PC-3 (cell line): ENCODE data around the gene RSBN1L. TPM values are rescaled to one million over a fixed set of nuclear protein-coding genes. Genes with fewer than 3 reads are reported as not detected.

Experiments used
- ATAC-seq: fragments of 200-7000 bp; cut with Tn5 transposase; 2 replicates; pipeline ENCODE4 v1.9.1; 2020; ENCODE audit warnings: mild to moderate bottlenecking, moderate library complexity
- BruUV-seq: library from RNA; stranded (reverse); fragments of 400-500 nt; replicated peaks from 2 replicates; lab custom pipeline; 2021; lab: Mats Ljungman, UMichigan
- CTCF ChIA-PET: fragments of 300-600 bp; sonication (Branson Sonifier 250); formaldehyde crosslinking; loops from one replicate; lab custom pipeline; 2022; ENCODE audit warnings: antibody characterized with exemption; lab: Charles Lee
- POLR2A ChIA-PET: fragments of 300-600 bp; sonication (Branson Sonifier 250); formaldehyde crosslinking; loops from one replicate; lab custom pipeline; 2022; ENCODE audit warnings: antibody characterized with exemption; ENCODE audit not compliant: unreplicated experiment; lab: Charles Lee
- DNase-seq: peaks from one replicate; pipeline ENCODE4 v3.0.0-alpha.2; 2015
- H2AFZ ChIP-seq: fragments of 300-600 bp; sonication (generic); 2 replicates; pipeline ENCODE4 v1.6.0; 2016; ENCODE audit warnings: antibody characterized with exemption, low read length
- H3F3A ChIP-seq: fragments of 300-600 bp; sonication (generic); one replicate; pipeline ENCODE4 v1.6.0; 2017; ENCODE audit warnings: antibody characterized with exemption, low read length, control low read depth, mild to moderate bottlenecking; ENCODE audit not compliant: unreplicated experiment
- H3K27ac ChIP-seq: fragments of 300-600 bp; sonication (generic); 2 replicates; pipeline ENCODE4 v1.5.1; 2016; ENCODE audit warnings: mild to moderate bottlenecking, low read length
- H3K27me3 ChIP-seq: fragments of 300-600 bp; sonication (generic); 2 replicates; pipeline ENCODE4 v1.6.1; 2016; ENCODE audit warnings: low read length, mixed read lengths
- H3K36me3 ChIP-seq: fragments of 300-600 bp; sonication (generic); 2 replicates; pipeline ENCODE4 v1.6.1; 2016; ENCODE audit warnings: low read depth, mixed run types, low read length, mixed read lengths
- H3K4me1 ChIP-seq: fragments of 300-600 bp; sonication (generic); 2 replicates; pipeline ENCODE4 v1.5.1; 2016; ENCODE audit warnings: low read length; ENCODE audit not compliant: insufficient read depth
- H3K4me2 ChIP-seq: fragments of 300-600 bp; sonication (generic); 2 replicates; pipeline ENCODE4 v1.6.0; 2016; ENCODE audit warnings: low read length
- H3K4me3 ChIP-seq: fragments of 300-600 bp; sonication (generic); 2 replicates; pipeline ENCODE4 v1.5.1; 2016; ENCODE audit warnings: mild to moderate bottlenecking, low read length, mixed read lengths
- H3K79me2 ChIP-seq: fragments of 300-600 bp; sonication (generic); 2 replicates; pipeline ENCODE4 v1.6.1; 2017; ENCODE audit warnings: low read length, mixed read lengths
- H3K9ac ChIP-seq: fragments of 300-600 bp; sonication (generic); 2 replicates; pipeline ENCODE4 v1.6.0; 2016; ENCODE audit warnings: mild to moderate bottlenecking, low read length
- H3K9me2 ChIP-seq: fragments of 300-600 bp; sonication (generic); replicated peaks from 2 replicates; pipeline ENCODE4 v1.6.1; 2016; ENCODE audit warnings: mixed run types, low read length, mixed read lengths
- H3K9me3 ChIP-seq: fragments of 300-600 bp; sonication (generic); 2 replicates; pipeline ENCODE4 v1.6.1; 2016; ENCODE audit warnings: low read length, mixed read lengths
- H4K20me1 ChIP-seq: fragments of 300-600 bp; sonication (generic); 2 replicates; pipeline ENCODE4 v1.6.1; 2016; ENCODE audit warnings: low read length, mixed read lengths
- EZH2 ChIP-seq: fragments of 300-600 bp; sonication (generic); IDR thresholded peaks from one replicate; pipeline ENCODE4 v1.6.1; 2017; ENCODE audit warnings: antibody characterized with exemption, mild to moderate bottlenecking, low read length; ENCODE audit not compliant: unreplicated experiment
- EZH2phosphoT487 ChIP-seq: fragments of 300-600 bp; sonication (generic); IDR thresholded peaks from 2 replicates; pipeline ENCODE4 v1.6.1; 2018; ENCODE audit warnings: mild to moderate bottlenecking, antibody characterized with exemption, low read length, borderline replicate concordance
- intact Hi-C: fragments of 100-400 bp; cut with micrococcal nuclease; formaldehyde crosslinking; loops from 2 replicates; pipeline ENCODE4 v1.9.0; 2023
- total RNA-seq: library from RNA; depleted of rRNA; stranded (reverse); fragments of >200 nt; gene quantifications from 2 replicates; pipeline ENCODE4 v1.2.3, GENCODE V29; 2014
- TF ChIP-seq, protein P1 (sequence below): fragments of 300-600 bp; sonication (generic); conservative IDR thresholded peaks from 2 replicates; pipeline ENCODE4 v1.5.1; 2017; ENCODE audit warnings: antibody characterized with exemption, low read depth, mild to moderate bottlenecking, low read length

RSBN1L gene
- total RNA-seq, 1 experiment from 2014 or later: 6.9 TPM

DNA sequence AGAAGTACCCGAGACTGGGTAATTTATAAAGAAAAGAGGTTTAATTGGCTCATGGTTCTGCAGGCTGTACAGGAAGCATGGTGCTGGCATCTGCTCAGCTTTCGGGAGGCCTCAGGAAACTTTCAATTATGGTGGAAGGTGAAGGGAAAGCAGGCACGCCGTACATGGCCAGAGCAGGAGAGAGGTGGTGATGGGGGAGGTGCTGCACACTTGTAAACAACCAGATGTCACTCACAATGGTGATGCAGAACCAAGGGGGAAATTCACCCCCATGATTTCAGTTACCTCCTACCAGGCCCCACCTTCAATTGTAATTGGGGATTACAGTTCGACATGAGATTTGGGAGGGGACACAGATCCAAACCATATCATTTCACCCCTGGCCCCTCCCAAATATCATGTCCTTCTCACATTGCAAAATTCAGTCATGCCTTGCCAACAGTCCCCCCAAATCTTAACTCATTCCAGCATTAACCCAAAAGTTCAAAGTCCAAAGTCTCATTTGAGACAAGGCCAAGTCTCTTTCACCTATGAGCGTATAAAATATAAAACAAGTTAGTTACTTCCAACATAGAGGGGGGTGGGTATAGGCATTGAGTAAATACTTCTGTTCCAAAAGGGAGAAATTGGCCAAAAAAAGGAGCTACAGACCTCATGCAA lies 50.0 kb downstream of the RSBN1L start:
- no peak overlapping the region for H3K4me2 ChIP-seq
- ATAC-seq (no peak), DNase-seq (no peak)
- BruUV-seq: no TSS peak
- TF ChIP-seq, protein P1, sequence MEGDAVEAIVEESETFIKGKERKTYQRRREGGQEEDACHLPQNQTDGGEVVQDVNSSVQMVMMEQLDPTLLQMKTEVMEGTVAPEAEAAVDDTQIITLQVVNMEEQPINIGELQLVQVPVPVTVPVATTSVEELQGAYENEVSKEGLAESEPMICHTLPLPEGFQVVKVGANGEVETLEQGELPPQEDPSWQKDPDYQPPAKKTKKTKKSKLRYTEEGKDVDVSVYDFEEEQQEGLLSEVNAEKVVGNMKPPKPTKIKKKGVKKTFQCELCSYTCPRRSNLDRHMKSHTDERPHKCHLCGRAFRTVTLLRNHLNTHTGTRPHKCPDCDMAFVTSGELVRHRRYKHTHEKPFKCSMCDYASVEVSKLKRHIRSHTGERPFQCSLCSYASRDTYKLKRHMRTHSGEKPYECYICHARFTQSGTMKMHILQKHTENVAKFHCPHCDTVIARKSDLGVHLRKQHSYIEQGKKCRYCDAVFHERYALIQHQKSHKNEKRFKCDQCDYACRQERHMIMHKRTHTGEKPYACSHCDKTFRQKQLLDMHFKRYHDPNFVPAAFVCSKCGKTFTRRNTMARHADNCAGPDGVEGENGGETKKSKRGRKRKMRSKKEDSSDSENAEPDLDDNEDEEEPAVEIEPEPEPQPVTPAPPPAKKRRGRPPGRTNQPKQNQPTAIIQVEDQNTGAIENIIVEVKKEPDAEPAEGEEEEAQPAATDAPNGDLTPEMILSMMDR: no peak
- no peak for TF ChIP-seq EZH2
- TF ChIP-seq EZH2phosphoT487: no peak
- no peaks in the 10 kb centered on the region for H3K9me3 ChIP-seq
- no peak overlapping the region for H3K4me3 ChIP-seq
- H2AFZ ChIP-seq: no peak overlapping the region
- H3K79me2 ChIP-seq: no peaks in the 10 kb centered on the region
- ChIA-PET CTCF (no interaction called here), POLR2A (no interaction called here)
- H3K27me3 ChIP-seq: no peaks in the 10 kb centered on the region
- H3K9me2 ChIP-seq: no peaks in the 10 kb centered on the region
- H3K36me3 ChIP-seq: no peaks in the 10 kb centered on the region
- intact Hi-C loops: no loop called here
- H3K27ac ChIP-seq: no peak overlapping the region
- no peaks in the 10 kb centered on the region for H3F3A ChIP-seq
- H3K4me1 ChIP-seq: no peaks in the 10 kb centered on the region
- H4K20me1 ChIP-seq: no peaks in the 10 kb centered on the region
- no peak overlapping the region for H3K9ac ChIP-seq

DNA sequence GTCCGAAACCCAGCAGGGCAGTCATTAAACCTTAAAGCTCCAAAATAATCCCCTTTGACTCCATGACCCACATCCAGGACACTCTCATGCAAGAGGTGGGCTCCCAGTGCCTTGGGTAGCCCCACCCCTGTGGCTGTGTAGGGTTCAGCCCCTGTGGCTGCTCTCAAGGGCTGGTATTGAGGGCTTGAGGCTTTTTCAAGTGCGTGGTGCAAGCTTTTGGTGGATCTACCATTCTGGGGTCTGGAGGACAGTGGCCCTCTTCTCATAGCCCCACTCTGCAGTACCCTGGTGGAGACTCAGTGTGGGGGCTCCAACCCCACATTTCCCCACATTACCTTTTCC lies 50.5 kb downstream of the RSBN1L start:
- H3K9ac ChIP-seq: no peak overlapping the region
- BruUV-seq: no TSS peak
- ChIA-PET POLR2A (no interaction called here), CTCF (no interaction called here)
- no peaks in the 10 kb centered on the region for H3K9me2 ChIP-seq
- intact Hi-C loops: no loop called here
- H3K9me3 ChIP-seq: no peaks in the 10 kb centered on the region
- no peak overlapping the region for H3K4me3 ChIP-seq
- no peak overlapping the region for H3K27ac ChIP-seq
- no peaks in the 10 kb centered on the region for H3K79me2 ChIP-seq
- no peaks in the 10 kb centered on the region for H3K27me3 ChIP-seq
- H3F3A ChIP-seq: no peaks in the 10 kb centered on the region
- H4K20me1 ChIP-seq: no peaks in the 10 kb centered on the region
- DNase-seq (no peak), ATAC-seq (no peak)
- H2AFZ ChIP-seq: no peak overlapping the region
- no peak overlapping the region for H3K4me2 ChIP-seq
- no peak for TF ChIP-seq EZH2
- TF ChIP-seq, protein P1: no peak
- TF ChIP-seq EZH2phosphoT487: no peak
- H3K4me1 ChIP-seq: no peaks in the 10 kb centered on the region
- H3K36me3 ChIP-seq: no peaks in the 10 kb centered on the region

DNA sequence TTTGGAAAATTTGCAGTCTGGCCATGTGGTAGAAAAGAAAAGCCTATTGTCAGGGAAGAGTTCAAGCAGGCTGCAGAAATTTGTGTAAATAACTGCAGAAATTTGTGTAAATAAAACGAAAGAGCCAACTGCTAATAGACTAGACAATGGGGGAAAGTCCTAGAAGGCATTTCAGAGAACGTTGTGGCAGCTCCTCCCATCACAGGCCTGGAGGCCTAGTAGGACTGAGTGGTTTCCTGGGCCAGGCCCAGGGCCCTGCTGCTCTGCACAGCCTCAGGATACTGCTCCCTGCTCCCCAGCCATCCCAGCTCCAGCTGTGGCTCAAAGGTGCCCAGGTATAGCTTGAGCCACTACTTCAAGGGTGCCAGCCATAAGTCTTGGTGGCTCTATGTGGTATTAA lies 50.9 kb downstream of the RSBN1L start:
- Histone ChIP-seq H3K9ac (no peak overlapping the region), H3K4me3 (no peak overlapping the region), H3K27ac (no peak overlapping the region), H3K9me3 (no peaks in the 10 kb centered on the region), H3F3A (no peaks in the 10 kb centered on the region), H3K79me2 (no peaks in the 10 kb centered on the region), H3K4me1 (no peaks in the 10 kb centered on the region), H3K9me2 (no peaks in the 10 kb centered on the region), H3K4me2 (no peak overlapping the region), H4K20me1 (no peaks in the 10 kb centered on the region), H2AFZ (no peak overlapping the region), H3K27me3 (no peaks in the 10 kb centered on the region), H3K36me3 (no peaks in the 10 kb centered on the region)
- intact Hi-C loops: no loop called here
- POLR2A ChIA-PET: no interaction called here
- peak; percentile 27; the same call in 1 of the 2 replicates for ATAC-seq
- TF ChIP-seq EZH2 (no peak), EZH2phosphoT487 (no peak)
- TF ChIP-seq, protein P1: no peak
- BruUV-seq: no TSS peak
- CTCF ChIA-PET: no interaction called here
- DNase-seq: no peak
